Neutrophil (primary cell): Measurements from ENCODE around the gene DPY19L2.
"Not testable (repeated sequence)": the region's sequence is repeated elsewhere in the genome, so short reads cannot be mapped to it uniquely, and the experiment has no call there.

Experiments
- H3K27ac ChIP-seq: fragments of 200-600 bp; sonication (generic); 2 replicates; pipeline ENCODE4 v1.5.1; 2016; ENCODE audit warnings: mild to moderate bottlenecking, moderate library complexity
- H3K27me3 ChIP-seq: fragments of 200-600 bp; sonication (generic); 2 replicates; pipeline ENCODE4 v1.6.0; 2016; ENCODE audit warnings: mild to moderate bottlenecking
- H3K36me3 ChIP-seq: fragments of 200-600 bp; sonication (generic); 2 replicates; pipeline ENCODE4 v1.5.1; 2017
- H3K4me1 ChIP-seq, 2 experiments: fragments of 200-600 bp in 1 of 2; sonication (generic) in 1 of 2; 1 replicate in 1 of 2; 2 replicates in 1 of 2; pipeline versions ENCODE4 v1.5.1 to v1.6.1; 2013 to 2016; ENCODE audit warnings: low read depth in 1 of 2, low read length in 1 of 2, mild to moderate bottlenecking in 1 of 2, moderate library complexity in 1 of 2; ENCODE audit not compliant: control insufficient read depth in 1 of 2, insufficient read depth in 1 of 2
- H3K4me3 ChIP-seq, 2 experiments: fragments of 200-600 bp in 1 of 2; sonication (generic) in 1 of 2; 1 replicate in 1 of 2; 2 replicates in 1 of 2; pipeline ENCODE4 v1.5.1; 2013 to 2016; ENCODE audit warnings: low read depth in 1 of 2, low read length in 1 of 2, mild to moderate bottlenecking in 1 of 2, moderate library complexity in 1 of 2
- H3K9me3 ChIP-seq: fragments of 200-600 bp; sonication (generic); 2 replicates; pipeline ENCODE4 v1.5.1; 2016
- TF ChIP-seq, protein P1 (sequence below): fragments of 200-600 bp; sonication (generic); IDR thresholded peaks from 2 replicates; pipeline ENCODE4 v1.5.1; 2016; ENCODE audit warnings: antibody characterized with exemption

Gene DPY19L2

DNA sequence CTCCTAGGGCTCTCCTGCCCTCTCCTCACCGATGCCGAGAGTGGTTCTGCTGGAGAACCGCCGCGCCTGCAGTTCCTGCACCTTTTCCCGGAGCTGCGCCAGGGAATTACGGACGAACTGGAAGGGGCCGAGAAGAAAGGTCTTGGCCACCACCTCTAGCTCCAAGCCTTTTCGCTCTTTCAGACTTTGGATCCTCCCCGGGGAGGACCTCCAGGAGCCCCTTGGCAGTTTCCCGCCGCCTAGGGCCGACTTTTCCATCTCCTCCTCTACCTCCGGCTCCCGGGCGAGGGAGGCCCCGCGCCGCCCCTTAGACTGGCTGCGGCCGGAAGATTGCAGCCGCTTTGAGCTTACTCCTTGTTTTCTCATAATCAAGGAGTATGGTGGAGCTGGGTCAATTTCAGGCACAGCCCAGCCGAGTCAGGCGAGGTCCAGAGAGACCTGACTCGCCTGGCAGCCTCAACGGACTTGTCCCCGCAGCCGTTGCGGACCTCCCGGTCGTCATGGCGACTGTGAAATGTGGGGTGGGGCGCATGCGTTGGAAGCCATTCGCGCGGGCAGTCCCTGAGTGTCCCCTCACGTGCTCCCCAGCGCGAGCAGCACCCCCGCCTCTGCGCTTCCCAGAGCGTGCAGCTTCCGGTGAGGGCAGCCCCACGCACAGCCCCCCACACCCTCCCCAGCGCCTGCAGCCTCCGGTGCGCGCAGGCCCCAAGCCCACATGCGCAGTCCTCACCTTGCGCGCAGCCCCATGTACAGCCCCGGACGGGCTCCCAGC is at the start of gene DPY19L2:
DPY19L2 (minus strand) TSS at position 466 of the 772 bp plus-strand sequence; CDS start at position 366, 100 bp downstream.
- peaks cover 32% of the 10 kb centered on the region for H3K27me3 ChIP-seq
- H3K9me3 ChIP-seq: no peaks in the 10 kb centered on the region
- TF ChIP-seq, protein P1, sequence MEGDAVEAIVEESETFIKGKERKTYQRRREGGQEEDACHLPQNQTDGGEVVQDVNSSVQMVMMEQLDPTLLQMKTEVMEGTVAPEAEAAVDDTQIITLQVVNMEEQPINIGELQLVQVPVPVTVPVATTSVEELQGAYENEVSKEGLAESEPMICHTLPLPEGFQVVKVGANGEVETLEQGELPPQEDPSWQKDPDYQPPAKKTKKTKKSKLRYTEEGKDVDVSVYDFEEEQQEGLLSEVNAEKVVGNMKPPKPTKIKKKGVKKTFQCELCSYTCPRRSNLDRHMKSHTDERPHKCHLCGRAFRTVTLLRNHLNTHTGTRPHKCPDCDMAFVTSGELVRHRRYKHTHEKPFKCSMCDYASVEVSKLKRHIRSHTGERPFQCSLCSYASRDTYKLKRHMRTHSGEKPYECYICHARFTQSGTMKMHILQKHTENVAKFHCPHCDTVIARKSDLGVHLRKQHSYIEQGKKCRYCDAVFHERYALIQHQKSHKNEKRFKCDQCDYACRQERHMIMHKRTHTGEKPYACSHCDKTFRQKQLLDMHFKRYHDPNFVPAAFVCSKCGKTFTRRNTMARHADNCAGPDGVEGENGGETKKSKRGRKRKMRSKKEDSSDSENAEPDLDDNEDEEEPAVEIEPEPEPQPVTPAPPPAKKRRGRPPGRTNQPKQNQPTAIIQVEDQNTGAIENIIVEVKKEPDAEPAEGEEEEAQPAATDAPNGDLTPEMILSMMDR: no peak
- peak within 1 kb of the TSS; percentile 47 to 56 for H3K4me3 ChIP-seq
- H3K36me3 ChIP-seq: no peaks in the 10 kb centered on the region
- H3K27ac ChIP-seq: no peak within 1 kb of the TSS
- H3K4me1 ChIP-seq: peaks cover 13 to 14% of the 10 kb centered on the region in 2 experiments

DNA sequence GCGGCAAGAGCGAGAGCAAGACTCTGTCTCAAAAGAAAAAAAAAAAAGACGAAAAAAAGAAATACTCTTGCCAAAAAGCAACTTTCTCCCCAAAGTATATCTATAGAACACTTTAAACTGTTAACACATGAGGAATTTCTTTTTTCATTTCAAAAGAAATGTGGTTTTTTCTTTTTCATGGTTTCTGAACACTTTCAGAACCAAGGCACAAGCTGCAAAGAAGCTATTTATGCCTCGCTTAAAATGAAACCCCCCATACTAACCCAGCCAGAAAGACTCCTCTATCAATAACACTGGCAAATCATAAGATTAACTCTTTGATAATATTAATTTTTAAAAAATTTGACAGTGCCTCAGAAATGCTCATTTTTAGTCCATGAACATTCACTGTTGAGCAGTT is 48.6 kb upstream of the DPY19L2 start:
- H3K9me3 ChIP-seq, H3K4me3 ChIP-seq, H3K27ac ChIP-seq, H3K27me3 ChIP-seq, H3K36me3 ChIP-seq, H3K4me1 ChIP-seq: not testable (repeated sequence)

DNA sequence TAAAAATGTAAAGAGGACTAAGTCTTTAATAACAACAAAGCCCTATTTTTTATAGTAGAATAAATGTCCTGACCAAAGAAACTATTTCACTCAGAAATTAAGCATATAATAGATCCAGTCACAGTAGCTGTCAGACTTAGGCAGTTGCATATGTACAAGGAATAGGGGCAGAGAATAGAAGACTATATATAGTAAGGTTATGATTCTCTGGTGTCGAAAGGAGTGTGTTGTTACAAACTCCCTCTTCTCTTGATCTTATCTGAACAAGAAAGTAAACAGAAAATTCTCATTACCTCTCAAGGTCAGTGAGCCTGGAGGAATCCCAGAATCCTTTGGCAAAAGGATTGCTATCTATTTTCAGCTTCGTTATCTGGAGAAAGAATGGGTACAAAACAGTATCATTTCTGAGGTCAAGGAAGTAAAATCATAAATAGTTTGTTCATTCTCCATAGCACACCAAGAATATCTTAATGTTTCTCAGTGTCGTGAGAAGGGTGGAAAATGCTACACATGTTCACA is 46.9 kb upstream of the DPY19L2 start:
- not testable (repeated sequence) for H3K9me3 ChIP-seq, H3K4me3 ChIP-seq, H3K27ac ChIP-seq, H3K27me3 ChIP-seq, H3K4me1 ChIP-seq, H3K36me3 ChIP-seq

DNA sequence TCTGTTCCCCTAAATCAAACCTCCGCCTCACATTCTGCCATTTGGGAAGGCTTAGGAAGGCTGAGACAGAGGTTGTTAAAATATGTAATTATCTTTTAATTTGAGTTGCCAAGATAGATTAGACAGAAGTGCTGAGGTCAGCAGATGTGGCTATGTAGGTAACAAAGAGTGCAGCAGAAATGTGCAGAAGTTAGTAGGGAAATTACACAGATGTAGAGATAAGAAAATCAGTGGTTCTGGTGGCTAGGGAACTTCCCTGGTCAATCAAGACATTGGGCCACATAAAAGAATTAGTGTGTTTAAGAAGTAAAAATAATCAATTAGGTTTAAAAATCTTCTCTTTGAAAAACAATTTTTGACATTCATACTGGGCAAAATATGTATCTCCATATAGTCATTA is 46.1 kb upstream of the DPY19L2 start:
- H3K27ac ChIP-seq, H3K9me3 ChIP-seq, H3K27me3 ChIP-seq, H3K36me3 ChIP-seq, H3K4me3 ChIP-seq, H3K4me1 ChIP-seq: not testable (repeated sequence)

DNA sequence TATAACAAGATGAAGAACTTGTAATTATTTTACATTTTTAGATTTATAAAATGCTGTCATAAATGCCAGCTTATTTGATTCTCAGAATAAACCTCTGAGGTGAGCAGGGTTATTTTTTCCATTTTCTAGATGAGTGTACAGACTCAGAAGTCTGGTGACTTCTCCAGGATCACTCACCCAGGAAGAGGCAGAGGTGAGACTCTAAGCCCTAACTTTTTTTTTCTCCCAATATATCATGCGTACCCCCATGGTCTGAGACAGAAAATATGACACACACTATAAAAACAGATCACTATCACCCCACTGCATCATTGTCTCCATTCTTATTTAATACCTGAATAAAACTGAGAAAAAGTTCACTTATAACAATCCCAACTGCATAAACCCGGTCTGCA is 45.4 kb upstream of the DPY19L2 start:
- not testable (repeated sequence) for H3K27ac ChIP-seq, H3K4me1 ChIP-seq, H3K9me3 ChIP-seq, H3K36me3 ChIP-seq, H3K4me3 ChIP-seq, H3K27me3 ChIP-seq

DNA sequence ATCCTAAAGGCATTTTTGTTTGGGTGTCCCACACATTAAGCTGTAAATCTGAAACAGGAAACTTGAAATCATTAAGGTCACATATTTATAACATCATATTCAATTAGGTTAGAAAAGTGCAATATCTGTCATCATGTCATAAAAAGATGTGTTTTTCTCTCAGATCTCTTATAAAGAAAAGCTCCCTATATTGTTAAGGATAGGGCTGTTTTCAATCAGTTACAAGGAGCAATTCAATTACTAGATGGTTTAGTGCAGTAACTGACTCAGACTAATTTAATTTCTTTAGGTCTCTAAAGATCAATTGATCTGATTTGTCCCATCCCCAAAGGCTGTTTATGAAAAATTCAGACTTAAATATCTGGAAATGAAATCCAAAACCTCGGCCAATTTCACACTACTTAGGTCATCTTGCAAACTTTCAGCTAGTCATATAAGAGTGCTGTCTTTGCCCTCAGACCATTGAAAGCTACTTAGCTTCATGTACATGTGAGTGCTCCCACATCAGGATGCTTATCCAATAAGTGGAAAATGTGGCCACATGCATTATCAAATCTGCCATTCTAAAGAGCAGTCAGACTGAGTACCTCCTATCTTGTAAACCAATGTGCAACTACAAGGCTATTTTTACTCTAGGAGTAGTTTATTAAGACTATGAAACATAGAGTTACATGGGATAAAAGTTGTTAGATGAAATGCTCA is 44.8 kb upstream of the DPY19L2 start:
- not testable (repeated sequence) for H3K27ac ChIP-seq, H3K9me3 ChIP-seq, H3K27me3 ChIP-seq, H3K4me1 ChIP-seq, H3K36me3 ChIP-seq, H3K4me3 ChIP-seq

DNA sequence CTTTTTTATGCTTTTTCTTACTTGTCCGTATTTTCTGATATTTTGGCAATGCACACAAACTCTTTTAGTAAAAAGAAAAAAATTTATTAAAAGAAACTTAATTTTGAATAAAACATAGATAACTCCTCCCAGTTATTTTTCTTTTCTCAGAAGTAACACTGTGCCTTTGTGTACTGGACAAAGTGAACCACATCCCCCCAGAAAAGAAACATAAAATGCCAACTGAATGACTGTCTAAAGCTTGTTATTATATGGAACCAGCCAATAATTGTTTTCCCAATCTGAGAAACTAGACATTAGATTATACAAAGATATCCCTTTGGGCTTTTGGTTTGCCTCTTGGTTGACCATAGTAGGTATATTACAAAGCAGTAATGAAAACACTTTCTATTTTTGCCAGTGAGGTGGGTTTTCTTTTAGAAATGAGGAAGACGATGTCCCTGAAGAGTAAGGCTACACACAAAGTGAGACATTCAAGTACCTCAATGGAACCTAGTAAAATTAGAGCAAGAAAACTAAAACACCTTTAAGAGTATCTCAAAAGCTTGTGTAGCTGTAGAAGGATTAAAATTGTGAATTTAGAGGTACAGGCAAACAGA is 44.2 kb upstream of the DPY19L2 start:
- not testable (repeated sequence) for H3K27me3 ChIP-seq, H3K27ac ChIP-seq, H3K4me1 ChIP-seq, H3K36me3 ChIP-seq, H3K9me3 ChIP-seq, H3K4me3 ChIP-seq

DNA sequence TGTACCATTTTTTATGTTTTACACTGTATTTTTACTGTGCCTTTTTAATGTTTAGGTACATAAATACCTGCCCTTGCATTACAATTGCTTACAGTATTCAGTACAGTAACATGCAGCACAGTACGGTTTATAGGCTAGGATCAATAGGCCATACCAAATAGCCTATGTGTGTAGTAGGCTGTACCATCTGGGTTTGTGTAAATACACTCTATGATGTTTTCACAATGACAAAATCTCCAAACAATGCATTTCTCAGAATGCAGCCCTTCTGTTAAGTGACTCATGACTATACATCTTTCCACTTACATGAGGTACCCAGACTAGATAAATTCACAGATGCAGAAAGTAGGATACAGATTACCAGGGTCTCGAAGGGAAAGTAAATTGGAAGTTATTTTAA is 43.0 kb upstream of the DPY19L2 start:
- not testable (repeated sequence) for H3K4me3 ChIP-seq, H3K27me3 ChIP-seq, H3K9me3 ChIP-seq, H3K36me3 ChIP-seq, H3K4me1 ChIP-seq, H3K27ac ChIP-seq

DNA sequence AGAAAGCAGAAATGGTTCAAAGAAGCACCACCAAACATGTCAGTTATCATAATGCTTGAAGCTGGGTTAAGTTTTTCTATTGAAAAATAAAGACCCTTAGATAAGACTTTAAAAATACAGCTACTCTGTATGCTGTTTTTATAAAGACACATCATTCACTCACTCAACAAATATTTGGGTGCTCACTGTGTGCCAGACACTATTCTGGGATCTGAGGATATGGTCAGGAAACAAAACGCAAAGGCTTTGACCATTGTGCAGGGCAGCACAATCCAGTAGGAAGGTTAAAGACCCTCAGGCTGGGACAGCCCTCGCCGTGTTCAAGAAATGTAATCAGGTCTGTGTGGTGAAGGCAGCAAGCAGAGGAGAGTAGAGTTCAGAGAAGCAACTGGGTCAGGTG is 38.0 kb upstream of the DPY19L2 start:
- Histone ChIP-seq H3K27ac (no peak overlapping the region), H3K9me3 (no peaks in the 10 kb centered on the region), H3K4me1 (no peaks in the 10 kb centered on the region), H3K4me3 (no peak overlapping the region), H3K27me3 (no peaks in the 10 kb centered on the region), H3K36me3 (no peaks in the 10 kb centered on the region)
- TF ChIP-seq, protein P1: no peak

DNA sequence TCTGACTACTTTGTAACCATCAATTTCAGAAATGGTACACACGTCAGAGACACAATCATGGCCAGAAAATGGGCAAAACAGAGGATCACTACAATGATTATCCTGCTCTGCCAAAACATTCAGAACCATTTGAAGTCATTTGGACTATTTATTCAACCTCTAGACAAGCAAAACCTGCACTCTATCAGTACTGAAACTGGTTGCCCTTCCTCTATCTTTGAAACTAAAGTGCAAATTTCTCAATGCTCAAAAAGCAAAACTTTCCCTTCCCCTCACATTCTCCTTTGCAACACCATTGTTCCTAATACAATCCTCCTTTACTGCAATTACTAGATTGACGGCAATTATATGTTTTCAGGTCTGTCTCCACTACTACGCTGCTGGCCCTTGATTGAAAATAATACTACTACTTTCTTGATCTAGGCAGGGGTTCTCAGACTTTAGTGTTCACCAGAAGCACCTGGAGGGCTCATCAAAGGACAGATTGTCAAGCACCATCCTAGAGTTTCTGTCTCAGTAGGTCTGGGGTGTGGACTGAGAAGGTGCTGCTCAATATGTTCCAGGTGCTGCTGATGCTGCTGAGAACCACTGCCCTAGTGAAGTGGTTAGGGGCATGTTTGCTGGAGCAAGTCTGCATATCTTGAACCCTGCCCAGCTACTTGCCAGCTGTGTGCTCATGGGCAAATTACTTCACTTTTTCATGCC is 31.5 kb upstream of the DPY19L2 start:
- not testable (repeated sequence) for H3K36me3 ChIP-seq, H3K4me3 ChIP-seq, H3K4me1 ChIP-seq, H3K27me3 ChIP-seq, H3K27ac ChIP-seq, H3K9me3 ChIP-seq

DNA sequence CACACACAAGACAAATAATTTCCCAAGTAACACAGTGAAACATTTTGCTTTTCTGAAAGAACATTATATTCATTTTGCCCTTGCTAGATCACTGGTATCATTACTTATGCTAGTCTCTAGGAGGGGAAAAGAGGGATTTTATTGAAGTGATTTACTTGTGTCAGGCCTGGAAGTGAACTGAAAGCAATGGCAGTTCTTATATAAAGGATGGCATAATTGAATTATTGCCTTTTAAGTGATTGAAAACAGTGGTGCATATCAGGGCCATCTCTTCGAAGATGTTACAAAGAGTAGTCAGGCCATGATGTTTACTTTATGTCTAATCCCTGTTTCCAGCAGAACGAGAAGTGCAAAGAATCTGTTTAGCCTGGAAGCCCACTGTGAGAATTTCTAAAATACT is 30.7 kb upstream of the DPY19L2 start:
- H3K4me3 ChIP-seq, H3K27ac ChIP-seq, H3K9me3 ChIP-seq, H3K36me3 ChIP-seq, H3K4me1 ChIP-seq, H3K27me3 ChIP-seq: not testable (repeated sequence)
